Measurements from ENCODE around the gene DOCK2. TPM values are rescaled to one million over a fixed set of nuclear protein-coding genes. Genes with fewer than 3 reads are reported as not detected.

Gene DOCK2
- total RNA-seq, 3 donors from 2014 or later = 13.4 to 43.8 (median 19.8) TPM

- H3K4me1 ChIP-seq = no peaks in the 10 kb centered on the region
- no peaks in the 10 kb centered on the region for H3K36me3 ChIP-seq
- H3K27me3 ChIP-seq = no peaks in the 10 kb centered on the region
- no peak for DNase-seq (ENCODE audit: low spot score in 2 of 2)
- intact Hi-C loops (cut with DNase I; ENCODE audit: low total_unique reads) = no loop called here
- TF ChIP-seq POLR2A (IDR thresholded peaks at IDR 0.05) (no peak), POLR2AphosphoS5 (IDR thresholded peaks at IDR 0.05) (no peak), CTCF (IDR thresholded peaks at IDR 0.05) (no peak)
- peaks cover 0 to 7% of the 10 kb centered on the region in 2 donors for H3K9me3 ChIP-seq
- H3K4me3 ChIP-seq = no peak overlapping the region
- H3K27ac ChIP-seq = no peak overlapping the region
These were observed 7.1 kb upstream of the DOCK2 start for GRCh38 chr5:169629847-169630548.

DNA sequence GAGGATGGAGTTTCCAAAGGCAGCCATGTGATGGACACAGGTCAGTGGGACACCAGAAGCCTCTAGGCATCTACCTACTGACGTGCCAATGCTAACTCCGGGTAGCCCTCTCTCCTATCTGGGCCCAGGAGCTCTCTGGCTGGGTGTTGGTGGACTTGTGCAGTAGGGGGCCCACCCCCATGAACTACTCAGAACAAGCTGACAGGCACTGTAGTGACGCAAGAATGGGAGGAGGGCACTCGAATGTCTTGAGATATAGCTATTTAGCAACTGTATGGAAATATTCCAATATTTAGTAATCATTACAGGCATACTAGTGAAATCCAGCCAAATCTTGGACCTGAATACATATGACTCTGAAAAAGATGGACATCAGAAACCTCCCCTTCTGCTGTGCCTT is 5.7 kb upstream of the DOCK2 start:
- Histone ChIP-seq H3K36me3 (no peaks in the 10 kb centered on the region), H3K27ac (no peak overlapping the region), H3K27me3 (peaks cover 0 to 3% of the 10 kb centered on the region in 2 donors), H3K4me3 (no peak overlapping the region), H3K9me3 (peaks cover 0 to 7% of the 10 kb centered on the region in 2 donors), H3K4me1 (no peaks in the 10 kb centered on the region)
- no peak for DNase-seq (ENCODE audit: low spot score in 2 of 2)
- no peak for TF ChIP-seq CTCF (IDR thresholded peaks at IDR 0.05)
- no peak for TF ChIP-seq POLR2AphosphoS5 (IDR thresholded peaks at IDR 0.05)
- TF ChIP-seq POLR2A (IDR thresholded peaks at IDR 0.05) = no peak
- intact Hi-C loops (cut with DNase I; ENCODE audit: low total_unique reads) = no loop called here

DNA sequence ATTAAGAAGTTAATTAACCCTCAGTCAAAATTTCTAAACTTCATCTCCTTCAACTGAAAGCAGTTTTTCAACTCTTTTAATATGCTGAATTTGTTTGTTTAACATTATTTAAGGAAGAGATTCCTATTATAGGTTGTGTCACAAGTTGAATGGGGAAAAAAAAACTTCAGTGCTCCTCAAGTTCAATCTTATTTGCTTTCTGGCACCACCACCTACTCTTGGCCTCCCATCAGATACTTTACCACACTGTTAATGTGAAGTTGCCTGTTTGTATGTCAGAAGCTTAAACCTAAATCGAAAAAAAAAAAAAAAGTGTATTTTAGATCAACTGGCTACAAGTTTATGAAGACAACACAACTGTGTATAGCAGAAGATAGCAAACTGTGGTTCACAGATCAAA is 4.1 kb upstream of the DOCK2 start:
- H3K4me3 ChIP-seq = no peak overlapping the region
- TF ChIP-seq POLR2A (IDR thresholded peaks at IDR 0.05) = no peak
- no peak for TF ChIP-seq CTCF (IDR thresholded peaks at IDR 0.05)
- no peak for TF ChIP-seq POLR2AphosphoS5 (IDR thresholded peaks at IDR 0.05)
- peaks cover 0 to 7% of the 10 kb centered on the region in 2 donors for H3K9me3 ChIP-seq
- H3K27me3 ChIP-seq = peaks cover 5 to 19% of the 10 kb centered on the region in 2 donors
- DNase-seq (ENCODE audit: low spot score in 2 of 2) = no peak
- H3K36me3 ChIP-seq = no peaks in the 10 kb centered on the region
- no peak overlapping the region for H3K27ac ChIP-seq
- intact Hi-C loops (cut with DNase I; ENCODE audit: low total_unique reads) = no loop called here
- H3K4me1 ChIP-seq = no peaks in the 10 kb centered on the region

- TF ChIP-seq POLR2A (IDR thresholded peaks at IDR 0.05) (no peak), POLR2AphosphoS5 (IDR thresholded peaks at IDR 0.05) (no peak)
- no peaks in the 10 kb centered on the region for H3K4me1 ChIP-seq
- H3K9me3 ChIP-seq = peaks cover 4 to 11% of the 10 kb centered on the region in 2 donors
- H3K4me3 ChIP-seq = no peak overlapping the region
- DNase-seq (ENCODE audit: low spot score in 2 of 2) = no peak
- H3K27ac ChIP-seq = no peak overlapping the region
- intact Hi-C loops (cut with DNase I; ENCODE audit: low total_unique reads) = no loop called here
- no peaks in the 10 kb centered on the region for H3K36me3 ChIP-seq
- H3K27me3 ChIP-seq = peaks cover 5 to 21% of the 10 kb centered on the region in 2 donors
These were observed 2.5 kb upstream of the DOCK2 start for GRCh38 chr5:169634606-169635005.

GRCh38 chr5:169635936-169636335 is 1.1 kb upstream of the DOCK2 start:
- Histone ChIP-seq H3K27me3 (peaks cover 5 to 21% of the 10 kb centered on the region in 2 donors), H3K27ac (no peak overlapping the region), H3K4me1 (no peaks in the 10 kb centered on the region), H3K36me3 (no peaks in the 10 kb centered on the region), H3K9me3 (peaks cover 6 to 14% of the 10 kb centered on the region in 2 donors), H3K4me3 (no peak overlapping the region)
- DNase-seq (ENCODE audit: low spot score in 2 of 2) = no peak
- no peak for TF ChIP-seq POLR2A (IDR thresholded peaks at IDR 0.05)
- no peak for TF ChIP-seq CTCF (IDR thresholded peaks at IDR 0.05)
- no peak for TF ChIP-seq POLR2AphosphoS5 (IDR thresholded peaks at IDR 0.05)
- intact Hi-C loops (cut with DNase I; ENCODE audit: low total_unique reads) = no loop called here
